Measurements from ENCODE around the gene SPRR1B.
"Not testable (repeated sequence)": the region's sequence is repeated elsewhere in the genome, so short reads cannot be mapped to it uniquely, and the experiment has no call there.

Gene SPRR1B

DNA sequence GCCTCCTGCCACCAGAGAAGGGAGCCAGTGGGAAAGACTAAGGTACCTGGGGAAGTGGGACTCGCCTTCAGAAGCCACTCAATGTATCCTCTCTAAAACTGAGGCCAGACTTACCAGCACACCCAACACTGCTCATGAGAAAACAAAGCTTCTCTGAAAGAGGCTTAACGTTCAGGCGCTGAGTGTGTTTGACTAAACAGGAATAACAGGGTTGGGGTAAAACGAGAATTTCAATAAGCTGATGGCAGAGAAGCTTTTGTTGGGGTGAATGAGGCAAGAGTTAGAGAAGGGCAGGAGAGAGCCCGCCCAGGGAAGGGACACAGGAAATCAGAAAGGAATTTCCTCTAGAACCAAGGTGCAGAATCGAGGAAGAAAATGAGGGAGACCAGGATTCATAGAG, 31.2 kb upstream of the SPRR1B start:
- H3K36me3 ChIP-seq (ENCODE audit: control insufficient read depth in 2 of 2, insufficient read depth in 2 of 2, low read length in 2 of 2) = no peaks in the 10 kb centered on the region
- no peak overlapping the region for H3K4me3 ChIP-seq (ENCODE audit: low read length in 2 of 2)
- H3K9me3 ChIP-seq (ENCODE audit: control insufficient read depth in 2 of 2, low read length in 2 of 2) = no peaks in the 10 kb centered on the region
- H3K9ac ChIP-seq (ENCODE audit: low read depth in 1 of 2, low read length in 2 of 2) = no peak overlapping the region
- H3K27me3 ChIP-seq (ENCODE audit: control insufficient read depth in 2 of 2, insufficient read depth in 2 of 2, low read length in 2 of 2) = peaks cover 0 to 2% of the 10 kb centered on the region in 2 donors
- H3K4me1 ChIP-seq (ENCODE audit: control insufficient read depth in 2 of 2, insufficient read depth in 2 of 2, low read length in 2 of 2) = no peaks in the 10 kb centered on the region
- no peak overlapping the region for H3K27ac ChIP-seq (ENCODE audit: low read depth in 2 of 2, low read length in 2 of 2)

DNA sequence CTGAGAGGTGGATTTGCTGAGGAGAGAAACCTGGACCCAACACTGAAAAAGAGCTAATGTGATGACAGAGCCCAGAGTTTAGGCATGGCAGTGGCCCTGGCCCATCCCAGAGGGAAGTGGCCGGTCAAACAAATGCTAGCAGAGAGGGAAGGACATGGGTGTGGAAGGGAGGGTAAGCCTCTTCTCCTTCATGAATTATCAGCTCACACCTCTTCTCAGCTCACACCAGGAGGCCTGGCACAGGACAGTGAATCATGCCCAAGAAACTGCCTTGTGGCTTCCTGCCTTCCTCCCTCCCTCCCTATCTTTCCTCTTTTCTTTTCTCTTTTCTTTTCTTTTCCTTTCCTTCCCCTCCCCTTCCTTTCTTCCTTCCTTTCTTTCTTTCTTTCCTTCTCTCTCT, 30.7 kb upstream of the SPRR1B start:
- no peak overlapping the region for H3K4me3 ChIP-seq (ENCODE audit: low read length in 2 of 2)
- no peak overlapping the region for H3K9ac ChIP-seq (ENCODE audit: low read depth in 1 of 2, low read length in 2 of 2)
- H3K36me3 ChIP-seq (ENCODE audit: control insufficient read depth in 2 of 2, insufficient read depth in 2 of 2, low read length in 2 of 2) = no peaks in the 10 kb centered on the region
- no peaks in the 10 kb centered on the region for H3K4me1 ChIP-seq (ENCODE audit: control insufficient read depth in 2 of 2, insufficient read depth in 2 of 2, low read length in 2 of 2)
- no peaks in the 10 kb centered on the region for H3K9me3 ChIP-seq (ENCODE audit: control insufficient read depth in 2 of 2, low read length in 2 of 2)
- H3K27me3 ChIP-seq (ENCODE audit: control insufficient read depth in 2 of 2, insufficient read depth in 2 of 2, low read length in 2 of 2) = peaks cover 0 to 2% of the 10 kb centered on the region in 2 donors
- H3K27ac ChIP-seq (ENCODE audit: low read depth in 2 of 2, low read length in 2 of 2) = no peak overlapping the region

DNA sequence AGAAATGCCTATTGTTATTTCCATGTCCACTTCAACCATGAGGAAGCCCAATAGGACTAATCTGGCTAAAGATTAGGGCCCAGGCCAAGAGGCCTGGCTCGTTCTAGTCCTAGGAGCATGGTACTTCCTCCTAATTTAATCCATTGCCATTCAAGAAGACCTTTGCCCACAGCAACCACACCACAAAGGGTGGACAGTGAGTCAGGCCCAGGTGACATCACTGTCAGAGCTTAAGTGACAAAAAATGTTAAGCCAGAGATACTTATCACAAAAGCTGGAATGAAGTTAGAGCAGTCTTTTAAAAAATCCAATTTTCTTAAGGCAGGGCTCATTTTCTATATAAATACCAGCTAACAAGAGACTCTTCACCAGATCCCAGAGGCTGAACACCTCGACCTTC, 29.6 kb upstream of the SPRR1B start, which contains the start of gene SPRR3:
TSS of gene SPRR3 (plus strand) at position 368 of the 400 bp plus-strand sequence. CDS start 1,272 bp downstream, outside the sequence.
- no peak within 1 kb of the TSS for H3K9ac ChIP-seq (ENCODE audit: low read depth in 1 of 2, low read length in 2 of 2)
- no peak within 1 kb of the TSS for H3K4me3 ChIP-seq (ENCODE audit: low read length in 2 of 2)
- peaks cover 0 to 2% of the 10 kb centered on the region in 2 donors for H3K27me3 ChIP-seq (ENCODE audit: control insufficient read depth in 2 of 2, insufficient read depth in 2 of 2, low read length in 2 of 2)
- no peaks in the 10 kb centered on the region for H3K9me3 ChIP-seq (ENCODE audit: control insufficient read depth in 2 of 2, low read length in 2 of 2)
- H3K27ac ChIP-seq (ENCODE audit: low read depth in 2 of 2, low read length in 2 of 2) = no peak within 1 kb of the TSS
- no peaks in the 10 kb centered on the region for H3K4me1 ChIP-seq (ENCODE audit: control insufficient read depth in 2 of 2, insufficient read depth in 2 of 2, low read length in 2 of 2)
- no peaks in the 10 kb centered on the region for H3K36me3 ChIP-seq (ENCODE audit: control insufficient read depth in 2 of 2, insufficient read depth in 2 of 2, low read length in 2 of 2)

DNA sequence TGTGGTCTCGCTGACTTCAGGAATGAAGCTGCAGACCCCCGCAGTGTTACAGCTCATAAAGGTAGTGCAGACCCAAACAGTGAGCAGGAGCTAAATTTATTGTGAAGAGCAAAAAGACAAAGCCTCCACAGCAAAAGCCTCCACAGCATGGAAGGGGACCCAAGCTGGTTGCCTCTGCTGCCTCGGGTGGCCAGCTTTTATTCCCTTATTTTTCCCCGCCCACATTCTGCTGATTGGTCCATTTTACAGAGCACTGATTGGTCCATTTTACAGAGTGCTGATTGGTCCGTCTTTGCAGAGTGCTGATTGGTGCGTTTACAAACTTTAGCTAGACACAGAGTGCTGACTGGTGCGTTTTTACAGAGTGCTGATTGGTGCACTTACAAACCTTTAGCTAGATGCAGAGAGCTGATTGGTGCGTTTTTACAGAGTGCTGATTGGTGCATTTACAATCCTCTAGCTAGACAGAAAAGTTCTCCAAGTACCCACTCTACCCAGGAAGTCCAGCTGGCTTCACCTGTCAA, 19.7 kb upstream of the SPRR1B start:
- not testable (repeated sequence) for H3K9ac ChIP-seq (ENCODE audit: low read depth in 1 of 2, low read length in 2 of 2); H3K4me1 ChIP-seq (ENCODE audit: control insufficient read depth in 2 of 2, insufficient read depth in 2 of 2, low read length in 2 of 2); H3K27ac ChIP-seq (ENCODE audit: low read depth in 2 of 2, low read length in 2 of 2); H3K4me3 ChIP-seq (ENCODE audit: low read length in 2 of 2); H3K27me3 ChIP-seq (ENCODE audit: control insufficient read depth in 2 of 2, insufficient read depth in 2 of 2, low read length in 2 of 2); H3K36me3 ChIP-seq (ENCODE audit: control insufficient read depth in 2 of 2, insufficient read depth in 2 of 2, low read length in 2 of 2); H3K9me3 ChIP-seq (ENCODE audit: control insufficient read depth in 2 of 2, low read length in 2 of 2)

DNA sequence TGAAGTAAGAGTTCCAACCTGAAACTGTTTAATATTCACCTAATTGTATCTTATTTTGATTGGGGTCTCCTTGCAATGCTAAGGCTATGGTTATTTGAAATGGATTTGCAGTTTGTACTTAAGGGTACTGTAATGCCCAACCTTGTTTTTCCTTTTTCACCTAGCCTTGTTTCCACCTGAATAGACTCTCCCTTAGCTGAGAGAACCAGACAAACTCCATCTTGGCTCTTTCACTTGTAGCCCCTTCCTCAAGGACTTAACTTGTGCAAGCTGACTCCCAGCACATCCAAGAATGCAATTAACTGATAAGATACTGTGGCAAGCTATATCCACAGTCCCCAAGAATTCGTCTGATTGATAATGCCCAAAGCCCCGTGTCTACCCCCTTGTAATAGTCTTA, 9.2 kb upstream of the SPRR1B start:
- not testable (repeated sequence) for H3K4me3 ChIP-seq (ENCODE audit: low read length in 2 of 2); H3K9ac ChIP-seq (ENCODE audit: low read depth in 1 of 2, low read length in 2 of 2); H3K36me3 ChIP-seq (ENCODE audit: control insufficient read depth in 2 of 2, insufficient read depth in 2 of 2, low read length in 2 of 2); H3K27me3 ChIP-seq (ENCODE audit: control insufficient read depth in 2 of 2, insufficient read depth in 2 of 2, low read length in 2 of 2); H3K9me3 ChIP-seq (ENCODE audit: control insufficient read depth in 2 of 2, low read length in 2 of 2); H3K4me1 ChIP-seq (ENCODE audit: control insufficient read depth in 2 of 2, insufficient read depth in 2 of 2, low read length in 2 of 2); H3K27ac ChIP-seq (ENCODE audit: low read depth in 2 of 2, low read length in 2 of 2)

DNA sequence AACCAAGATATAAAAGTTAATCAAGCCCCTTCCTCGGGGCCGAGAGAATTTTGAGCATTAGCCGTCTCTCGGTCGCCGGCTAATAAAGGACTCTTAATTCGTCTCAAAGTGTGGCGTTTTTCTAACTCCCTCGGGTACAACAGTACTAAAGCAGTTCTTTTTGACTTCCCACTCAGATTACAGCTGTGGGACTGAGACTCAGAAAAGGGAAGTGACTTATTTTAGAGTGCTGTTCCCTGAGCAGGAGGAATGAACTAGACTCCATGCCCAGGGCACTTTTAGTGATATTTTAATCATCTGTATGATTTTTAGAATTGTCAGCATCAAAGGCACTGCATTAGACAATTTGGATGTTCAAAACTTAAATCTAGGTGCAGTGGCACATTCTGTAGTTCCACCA, 8.7 kb upstream of the SPRR1B start:
- not testable (repeated sequence) for H3K9ac ChIP-seq (ENCODE audit: low read depth in 1 of 2, low read length in 2 of 2); H3K9me3 ChIP-seq (ENCODE audit: control insufficient read depth in 2 of 2, low read length in 2 of 2); H3K27me3 ChIP-seq (ENCODE audit: control insufficient read depth in 2 of 2, insufficient read depth in 2 of 2, low read length in 2 of 2); H3K4me1 ChIP-seq (ENCODE audit: control insufficient read depth in 2 of 2, insufficient read depth in 2 of 2, low read length in 2 of 2); H3K4me3 ChIP-seq (ENCODE audit: low read length in 2 of 2); H3K27ac ChIP-seq (ENCODE audit: low read depth in 2 of 2, low read length in 2 of 2); H3K36me3 ChIP-seq (ENCODE audit: control insufficient read depth in 2 of 2, insufficient read depth in 2 of 2, low read length in 2 of 2)

DNA sequence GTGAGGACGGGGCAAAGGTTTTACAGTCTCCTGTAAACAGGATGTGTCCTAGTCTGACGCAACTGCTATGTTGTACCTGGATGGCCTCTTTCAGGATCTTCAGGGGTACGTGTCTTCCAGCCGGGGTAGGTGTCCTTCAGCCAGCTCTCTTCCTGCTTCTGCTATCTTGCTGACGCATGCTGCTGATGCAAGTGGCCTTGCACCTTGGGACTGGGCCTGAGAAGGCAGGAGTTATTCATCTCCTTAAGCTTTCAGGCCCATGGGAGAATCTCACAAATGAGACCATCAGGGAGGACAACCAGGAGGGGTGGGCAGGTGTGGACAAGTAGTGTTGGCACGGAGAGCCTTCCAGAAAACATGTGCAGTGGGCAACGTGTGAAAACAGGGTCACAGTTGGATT, 7.9 kb upstream of the SPRR1B start:
- no peak overlapping the region for H3K27ac ChIP-seq (ENCODE audit: low read depth in 2 of 2, low read length in 2 of 2)
- no peaks in the 10 kb centered on the region for H3K9me3 ChIP-seq (ENCODE audit: control insufficient read depth in 2 of 2, low read length in 2 of 2)
- no peak overlapping the region for H3K9ac ChIP-seq (ENCODE audit: low read depth in 1 of 2, low read length in 2 of 2)
- no peak overlapping the region for H3K4me3 ChIP-seq (ENCODE audit: low read length in 2 of 2)
- no peaks in the 10 kb centered on the region for H3K4me1 ChIP-seq (ENCODE audit: control insufficient read depth in 2 of 2, insufficient read depth in 2 of 2, low read length in 2 of 2)
- H3K27me3 ChIP-seq (ENCODE audit: control insufficient read depth in 2 of 2, insufficient read depth in 2 of 2, low read length in 2 of 2) = no peaks in the 10 kb centered on the region
- H3K36me3 ChIP-seq (ENCODE audit: control insufficient read depth in 2 of 2, insufficient read depth in 2 of 2, low read length in 2 of 2) = no peaks in the 10 kb centered on the region

DNA sequence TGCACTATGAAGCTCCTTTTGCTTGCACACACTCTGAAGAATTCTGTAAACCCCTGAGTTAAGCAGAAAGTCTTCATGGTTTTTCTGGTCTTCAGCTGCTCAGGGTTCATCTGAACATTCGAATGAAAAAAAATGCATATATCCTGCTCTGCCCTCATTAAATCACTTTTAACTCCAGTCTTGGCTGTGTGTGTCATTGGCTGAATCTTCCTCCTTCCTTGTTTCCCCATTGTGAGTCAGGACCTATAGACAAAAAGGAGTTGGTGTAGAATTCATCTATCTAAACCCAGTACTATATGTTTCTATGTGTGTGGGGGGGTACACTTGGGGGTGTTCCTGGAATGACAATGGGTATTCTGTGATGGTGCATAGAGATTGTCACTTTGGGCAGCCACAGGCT, 6.6 kb upstream of the SPRR1B start:
- no peak overlapping the region for H3K4me3 ChIP-seq (ENCODE audit: low read length in 2 of 2)
- no peak overlapping the region for H3K27ac ChIP-seq (ENCODE audit: low read depth in 2 of 2, low read length in 2 of 2)
- no peaks in the 10 kb centered on the region for H3K9me3 ChIP-seq (ENCODE audit: control insufficient read depth in 2 of 2, low read length in 2 of 2)
- H3K27me3 ChIP-seq (ENCODE audit: control insufficient read depth in 2 of 2, insufficient read depth in 2 of 2, low read length in 2 of 2) = no peaks in the 10 kb centered on the region
- H3K9ac ChIP-seq (ENCODE audit: low read depth in 1 of 2, low read length in 2 of 2) = no peak overlapping the region
- H3K36me3 ChIP-seq (ENCODE audit: control insufficient read depth in 2 of 2, insufficient read depth in 2 of 2, low read length in 2 of 2) = no peaks in the 10 kb centered on the region
- no peaks in the 10 kb centered on the region for H3K4me1 ChIP-seq (ENCODE audit: control insufficient read depth in 2 of 2, insufficient read depth in 2 of 2, low read length in 2 of 2)

DNA sequence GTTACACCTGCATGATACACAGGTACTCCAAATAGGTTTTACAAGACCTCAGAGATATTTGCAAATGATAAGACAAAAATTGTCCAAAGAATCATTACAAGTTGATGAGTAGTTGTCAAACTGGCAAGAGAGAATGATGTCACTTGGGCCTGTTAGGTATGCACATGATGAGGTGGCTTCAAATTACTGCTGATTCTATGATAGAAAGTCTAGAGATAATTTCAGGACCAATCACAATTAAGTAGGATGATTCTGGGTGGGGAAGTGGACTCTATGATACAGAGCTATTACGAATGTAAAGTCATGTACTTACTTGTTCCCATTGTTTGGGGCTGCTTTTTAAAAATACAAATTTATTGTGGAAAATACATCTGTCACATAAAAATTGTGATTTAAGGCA, 5.2 kb upstream of the SPRR1B start:
- H3K4me1 ChIP-seq (ENCODE audit: control insufficient read depth in 2 of 2, insufficient read depth in 2 of 2, low read length in 2 of 2) = no peaks in the 10 kb centered on the region
- no peak overlapping the region for H3K9ac ChIP-seq (ENCODE audit: low read depth in 1 of 2, low read length in 2 of 2)
- H3K36me3 ChIP-seq (ENCODE audit: control insufficient read depth in 2 of 2, insufficient read depth in 2 of 2, low read length in 2 of 2) = no peaks in the 10 kb centered on the region
- H3K4me3 ChIP-seq (ENCODE audit: low read length in 2 of 2) = no peak overlapping the region
- no peak overlapping the region for H3K27ac ChIP-seq (ENCODE audit: low read depth in 2 of 2, low read length in 2 of 2)
- no peaks in the 10 kb centered on the region for H3K27me3 ChIP-seq (ENCODE audit: control insufficient read depth in 2 of 2, insufficient read depth in 2 of 2, low read length in 2 of 2)
- no peaks in the 10 kb centered on the region for H3K9me3 ChIP-seq (ENCODE audit: control insufficient read depth in 2 of 2, low read length in 2 of 2)

DNA sequence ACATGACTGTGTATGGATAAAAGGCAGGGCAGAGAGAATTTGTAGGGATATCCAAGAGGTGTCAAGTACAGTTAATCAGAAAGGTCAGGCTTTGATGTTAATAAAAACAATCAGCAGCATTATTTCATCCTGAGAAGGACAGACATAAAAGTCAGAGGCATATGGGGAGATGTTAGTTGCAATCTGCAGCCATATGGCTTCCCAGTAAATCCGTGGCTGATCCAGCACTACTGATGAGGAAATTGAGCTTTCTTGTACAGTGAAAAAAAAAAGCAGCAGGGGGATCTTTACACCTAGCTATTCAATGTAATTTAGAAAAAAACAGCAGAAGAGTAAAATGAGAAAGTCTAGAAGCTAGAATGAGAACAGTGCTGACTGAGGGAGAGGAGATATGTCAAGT, 2.2 kb upstream of the SPRR1B start:
- H3K27ac ChIP-seq (ENCODE audit: low read depth in 2 of 2, low read length in 2 of 2) = no peak overlapping the region
- no peaks in the 10 kb centered on the region for H3K9me3 ChIP-seq (ENCODE audit: control insufficient read depth in 2 of 2, low read length in 2 of 2)
- H3K27me3 ChIP-seq (ENCODE audit: control insufficient read depth in 2 of 2, insufficient read depth in 2 of 2, low read length in 2 of 2) = no peaks in the 10 kb centered on the region
- H3K4me1 ChIP-seq (ENCODE audit: control insufficient read depth in 2 of 2, insufficient read depth in 2 of 2, low read length in 2 of 2) = no peaks in the 10 kb centered on the region
- H3K9ac ChIP-seq (ENCODE audit: low read depth in 1 of 2, low read length in 2 of 2) = no peak overlapping the region
- no peak overlapping the region for H3K4me3 ChIP-seq (ENCODE audit: low read length in 2 of 2)
- H3K36me3 ChIP-seq (ENCODE audit: control insufficient read depth in 2 of 2, insufficient read depth in 2 of 2, low read length in 2 of 2) = no peaks in the 10 kb centered on the region

DNA sequence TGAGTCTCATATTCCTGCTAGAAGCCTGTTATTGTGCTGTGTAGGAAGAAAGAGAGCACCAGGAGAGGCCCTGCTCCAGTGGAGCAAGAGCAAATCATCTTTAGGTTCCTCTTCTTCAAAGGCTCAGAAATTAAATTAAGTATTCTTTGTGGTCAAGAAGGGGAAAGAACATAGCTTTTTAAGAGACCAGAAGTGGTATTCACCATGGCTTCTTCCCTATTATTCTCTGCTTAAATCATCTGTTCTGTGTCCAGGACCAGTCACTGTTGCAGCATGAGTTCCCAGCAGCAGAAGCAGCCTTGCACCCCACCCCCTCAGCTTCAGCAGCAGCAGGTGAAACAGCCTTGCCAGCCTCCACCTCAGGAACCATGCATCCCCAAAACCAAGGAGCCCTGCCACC, 1.1 kb downstream of the SPRR1B start:
- Histone ChIP-seq H3K4me1 (ENCODE audit: control insufficient read depth in 2 of 2, insufficient read depth in 2 of 2, low read length in 2 of 2) (no peaks in the 10 kb centered on the region), H3K9me3 (ENCODE audit: control insufficient read depth in 2 of 2, low read length in 2 of 2) (no peaks in the 10 kb centered on the region), H3K27me3 (ENCODE audit: control insufficient read depth in 2 of 2, insufficient read depth in 2 of 2, low read length in 2 of 2) (no peaks in the 10 kb centered on the region), H3K4me3 (ENCODE audit: low read length in 2 of 2) (no peak overlapping the region), H3K9ac (ENCODE audit: low read depth in 1 of 2, low read length in 2 of 2) (no peak overlapping the region), H3K36me3 (ENCODE audit: control insufficient read depth in 2 of 2, insufficient read depth in 2 of 2, low read length in 2 of 2) (no peaks in the 10 kb centered on the region), H3K27ac (ENCODE audit: low read depth in 2 of 2, low read length in 2 of 2) (no peak overlapping the region)

All from mucosa of rectum (tissue), 2 donors.